Effector memory CD8-positive, alpha-beta T cell (primary cell): ENCODE measurements around the gene MSI2.

Experiments used
- ATAC-seq: fragments of 150-1000 bp; cut with Tn5 transposase; replicated peaks from 2 replicates; pipeline ENCODE4 v1.10.0; 2021; ENCODE audit warnings: mild to moderate bottlenecking, moderate library complexity
- DNase-seq, 3 experiments: peaks; one replicate each; pipeline ENCODE4 v3.0.0; 2021
- H3K27ac Mint-ChIP-seq, 2 donors: one replicate each; pipeline ENCODE4 v1.8.0; 2022; ENCODE audit warnings: mild to moderate bottlenecking in 2 of 2, mixed read lengths in 2 of 2, moderate library complexity in 2 of 2
- H3K27me3 Mint-ChIP-seq, 2 donors: one replicate each; pipeline ENCODE4 v1.8.0; 2022; ENCODE audit warnings: mixed read lengths in 2 of 2
- H3K36me3 Mint-ChIP-seq: one replicate; pipeline ENCODE4 v1.8.0; 2022; ENCODE audit warnings: mild to moderate bottlenecking, moderate library complexity, mixed read lengths; ENCODE audit not compliant: insufficient read depth
- H3K4me1 Mint-ChIP-seq, 2 donors: one replicate each; pipeline ENCODE4 v1.8.0; 2022; ENCODE audit warnings: low read depth in 2 of 2, mixed read lengths in 2 of 2
- H3K4me3 Mint-ChIP-seq, 2 donors: one replicate each; pipeline ENCODE4 v1.8.0; 2022; ENCODE audit warnings: mild to moderate bottlenecking in 2 of 2, mixed read lengths in 2 of 2, moderate library complexity in 2 of 2
- H3K9me3 Mint-ChIP-seq, 2 donors: one replicate each; pipeline ENCODE4 v1.8.0; 2022; ENCODE audit warnings: mixed read lengths in 2 of 2

The MSI2 gene

DNA sequence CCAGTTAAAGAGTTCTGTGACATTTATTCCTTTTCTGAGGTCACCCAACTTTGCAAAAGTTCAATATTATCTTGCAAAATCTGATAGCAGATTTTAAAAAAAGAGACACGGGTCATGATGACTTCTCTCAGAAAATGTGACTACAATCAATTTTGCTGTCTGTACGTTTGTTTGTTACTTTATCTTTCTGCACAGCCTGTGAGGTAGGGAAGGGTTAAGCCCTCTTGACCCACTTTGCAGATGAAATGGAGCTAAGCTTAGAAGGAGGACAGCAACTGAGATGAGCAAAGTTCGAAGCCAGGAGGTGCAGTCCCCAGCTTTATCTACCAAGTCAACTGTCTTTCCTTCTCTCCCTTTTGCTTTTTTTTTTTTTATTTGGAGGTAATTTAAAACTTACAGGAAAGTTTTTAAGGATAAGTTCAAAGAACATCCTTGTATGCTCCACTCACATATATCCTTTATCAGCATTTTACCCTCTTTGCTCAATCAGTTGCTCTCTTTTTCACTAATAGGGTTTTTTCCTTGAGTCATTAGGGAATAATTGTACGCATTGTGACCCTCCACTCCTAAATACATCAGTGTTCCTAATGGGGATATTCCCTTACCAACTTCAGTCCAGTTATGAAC is 86.8 kb downstream of the MSI2 start:
- Mint-ChIP-seq H3K27me3 (no peaks in the 10 kb centered on the region), H3K4me1 (peaks cover 28 to 36% of the 10 kb centered on the region in 2 donors)

DNA sequence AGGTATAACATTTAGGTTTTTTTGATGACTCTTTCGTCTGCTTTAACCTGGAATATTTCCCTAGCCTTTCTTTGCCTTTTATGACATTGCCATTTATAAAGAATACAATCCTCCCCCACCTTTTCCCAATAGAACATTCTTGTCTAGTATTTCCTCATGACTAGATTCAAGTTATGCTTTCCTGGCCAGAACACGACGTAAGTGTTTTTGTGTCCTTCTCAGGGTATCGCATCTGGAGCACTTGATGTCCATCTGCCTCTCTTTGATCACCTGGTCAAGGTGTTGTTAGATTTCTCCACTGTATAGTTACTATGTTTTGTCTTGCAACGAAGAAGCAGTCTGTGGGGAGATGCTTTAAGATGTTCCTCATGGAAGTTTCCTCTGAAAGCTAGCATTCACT is 87.4 kb downstream of the MSI2 start:
- no peak overlapping the region for H3K4me3 Mint-ChIP-seq
- peaks cover 6% of the 10 kb centered on the region for H3K36me3 Mint-ChIP-seq
- no peaks in the 10 kb centered on the region for H3K27me3 Mint-ChIP-seq
- H3K27ac Mint-ChIP-seq: no peak overlapping the region
- H3K4me1 Mint-ChIP-seq: peaks cover 25 to 35% of the 10 kb centered on the region in 2 donors
- H3K9me3 Mint-ChIP-seq: no peaks in the 10 kb centered on the region
- DNase-seq: no peak
- ATAC-seq: no peak

More for the DNA sequence above, 86.8 kb downstream of the MSI2 start:
- Mint-ChIP-seq H3K36me3 (peaks cover 6% of the 10 kb centered on the region), H3K27ac (no peak overlapping the region), H3K4me3 (no peak overlapping the region), H3K9me3 (no peaks in the 10 kb centered on the region)
- DNase-seq: no peak
- ATAC-seq: no peak

DNA sequence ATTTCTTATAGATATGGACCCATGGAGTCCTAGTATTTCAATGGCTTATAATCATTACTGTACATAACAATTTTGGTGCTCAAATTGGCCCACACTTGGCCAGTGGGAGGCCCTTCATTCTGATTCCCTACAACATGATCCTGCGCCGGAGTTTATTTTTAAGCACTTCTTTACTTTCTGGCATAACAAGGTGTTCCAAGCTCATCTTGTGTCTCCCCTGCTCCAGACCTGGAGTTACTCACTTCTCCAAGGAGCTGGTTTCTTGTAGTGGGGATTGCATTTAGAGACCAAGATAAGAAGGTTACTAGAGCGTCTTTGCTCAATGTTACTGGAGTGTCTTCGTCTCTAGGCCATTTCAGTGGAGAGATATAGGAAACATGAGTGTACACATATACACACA is 87.9 kb downstream of the MSI2 start:
- no peak for DNase-seq
- peak overlapping the region in 1 of 2 donors; percentile 9 for H3K27ac Mint-ChIP-seq
- no peak for ATAC-seq
- peaks cover 22 to 31% of the 10 kb centered on the region in 2 donors for H3K4me1 Mint-ChIP-seq
- peaks cover 6% of the 10 kb centered on the region for H3K36me3 Mint-ChIP-seq
- H3K9me3 Mint-ChIP-seq: no peaks in the 10 kb centered on the region
- H3K4me3 Mint-ChIP-seq: no peak overlapping the region
- H3K27me3 Mint-ChIP-seq: no peaks in the 10 kb centered on the region

DNA sequence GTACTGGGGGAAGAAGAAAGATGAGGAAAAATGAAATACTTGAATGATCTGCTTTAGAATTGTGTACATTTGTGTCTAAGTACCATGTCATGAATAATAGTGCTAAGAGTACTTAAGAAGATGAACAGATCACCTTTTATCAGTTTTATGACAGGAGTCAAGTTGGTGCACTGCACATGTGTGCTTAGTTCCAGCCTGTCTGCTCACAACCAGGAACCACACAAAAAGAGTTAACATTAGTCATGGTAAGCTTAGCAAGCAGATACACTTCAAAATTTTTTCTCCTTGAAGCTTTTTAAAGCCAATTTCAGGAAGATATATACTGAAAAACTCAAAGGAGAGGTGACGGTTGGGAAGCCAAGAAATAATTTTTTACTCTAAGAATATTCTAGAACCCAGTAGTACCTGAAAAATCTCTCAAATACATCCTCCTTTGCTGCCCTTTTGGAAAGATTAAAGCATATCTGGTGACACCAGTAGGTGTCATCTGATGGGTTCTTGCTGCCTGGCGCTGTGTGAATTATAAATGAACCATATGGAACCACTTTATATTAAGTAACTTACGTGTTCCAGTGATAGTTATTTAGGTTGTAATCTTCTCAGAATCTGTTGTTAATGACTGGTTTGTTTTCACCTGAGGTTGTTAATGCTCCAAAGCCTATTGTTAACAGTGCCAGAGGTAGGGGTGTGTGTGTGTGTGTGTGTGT is 93.4 kb downstream of the MSI2 start:
- H3K27me3 Mint-ChIP-seq: no peaks in the 10 kb centered on the region
- peaks cover 33 to 43% of the 10 kb centered on the region in 2 donors for H3K4me1 Mint-ChIP-seq
- peaks cover 3% of the 10 kb centered on the region for H3K36me3 Mint-ChIP-seq
- ATAC-seq (no peak), DNase-seq (no peak)
- no peak overlapping the region for H3K27ac Mint-ChIP-seq
- no peaks in the 10 kb centered on the region for H3K9me3 Mint-ChIP-seq
- H3K4me3 Mint-ChIP-seq: no peak overlapping the region

DNA sequence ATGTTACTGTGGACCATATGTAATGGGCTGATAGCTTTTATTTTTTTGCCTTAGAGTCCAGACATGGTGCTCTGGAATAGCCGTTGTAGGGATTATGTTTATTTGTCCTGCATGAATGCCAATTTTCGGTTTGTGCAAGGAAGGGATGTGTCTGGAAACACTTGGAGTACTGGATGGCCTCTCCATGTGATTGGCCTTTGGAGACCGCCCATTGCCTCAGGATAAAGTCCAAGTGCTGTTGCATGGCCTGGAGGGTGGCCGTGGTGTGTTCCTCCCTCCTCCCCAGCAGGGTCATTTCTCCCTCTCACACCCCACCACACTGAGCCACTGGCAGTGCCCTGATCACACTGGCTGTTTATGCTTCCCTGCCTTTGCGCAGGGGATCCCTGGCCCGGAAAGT is 93.9 kb downstream of the MSI2 start:
- Mint-ChIP-seq H3K27me3 (no peaks in the 10 kb centered on the region), H3K27ac (peak overlapping the region in 1 of 2 donors; percentile 57), H3K9me3 (no peaks in the 10 kb centered on the region), H3K4me1 (peaks cover 37 to 48% of the 10 kb centered on the region in 2 donors), H3K4me3 (no peak overlapping the region), H3K36me3 (peaks cover 3% of the 10 kb centered on the region)
- no peak for DNase-seq
- ATAC-seq: no peak

DNA sequence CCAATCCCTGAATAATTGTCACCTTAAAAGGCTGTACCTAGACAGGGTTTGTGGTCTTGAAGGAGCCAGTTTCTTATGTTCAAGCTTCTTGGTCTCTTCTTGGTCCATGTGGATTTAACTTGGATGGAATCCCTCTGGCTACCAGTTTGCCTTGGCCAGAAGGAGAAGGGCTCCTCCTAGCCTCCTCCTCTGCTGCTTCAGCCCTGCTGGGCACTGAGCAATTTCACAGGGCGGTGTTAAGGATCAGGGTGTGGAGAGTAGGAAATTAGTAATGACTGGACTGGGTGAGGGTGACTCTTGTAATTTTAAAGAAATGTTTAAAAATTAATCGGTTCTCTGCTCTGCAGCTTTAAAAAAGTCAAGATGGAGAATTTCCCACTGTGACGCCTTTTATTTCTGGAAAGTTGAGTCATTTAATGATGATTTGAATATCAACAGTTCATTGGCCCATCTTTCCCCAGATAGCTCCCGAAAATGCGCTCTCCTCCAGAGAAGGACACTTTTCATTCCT is 96.4 kb downstream of the MSI2 start:
- peaks cover 59% of the 10 kb centered on the region in 2 donors for H3K4me1 Mint-ChIP-seq
- H3K36me3 Mint-ChIP-seq: peaks cover 2% of the 10 kb centered on the region
- no peaks in the 10 kb centered on the region for H3K9me3 Mint-ChIP-seq
- DNase-seq (no peak), ATAC-seq (no peak)
- no peak overlapping the region for H3K4me3 Mint-ChIP-seq
- no peak overlapping the region for H3K27ac Mint-ChIP-seq
- H3K27me3 Mint-ChIP-seq: no peaks in the 10 kb centered on the region

DNA sequence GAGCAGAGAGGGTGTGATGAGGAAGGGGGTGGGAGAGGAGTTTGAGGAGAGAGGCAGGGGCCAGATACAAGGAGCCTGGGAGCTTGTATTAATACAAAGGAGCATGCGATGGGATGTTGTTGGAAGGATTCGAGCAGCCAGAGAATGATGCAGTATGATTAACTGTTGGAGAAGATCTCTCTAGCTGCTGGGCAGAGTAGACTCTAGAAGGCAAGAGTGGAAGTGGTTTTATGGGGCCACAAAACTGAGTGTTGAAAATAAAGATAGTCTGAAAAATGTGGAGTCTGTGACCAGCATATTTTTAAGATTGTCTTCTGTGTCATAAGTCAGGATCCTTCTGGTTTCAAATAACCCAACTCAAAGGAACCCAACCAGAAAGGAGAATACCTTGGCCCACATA is 98.3 kb downstream of the MSI2 start:
- peak overlapping the region in 1 of 2 donors; percentile 15 for H3K4me3 Mint-ChIP-seq
- DNase-seq (no peak), ATAC-seq (peak; percentile 51)
- H3K9me3 Mint-ChIP-seq: no peaks in the 10 kb centered on the region
- no peaks in the 10 kb centered on the region for H3K36me3 Mint-ChIP-seq
- H3K27me3 Mint-ChIP-seq: no peaks in the 10 kb centered on the region
- H3K4me1 Mint-ChIP-seq: peaks cover 64 to 69% of the 10 kb centered on the region in 2 donors
- peak overlapping the region; percentile 59 to 69 for H3K27ac Mint-ChIP-seq

DNA sequence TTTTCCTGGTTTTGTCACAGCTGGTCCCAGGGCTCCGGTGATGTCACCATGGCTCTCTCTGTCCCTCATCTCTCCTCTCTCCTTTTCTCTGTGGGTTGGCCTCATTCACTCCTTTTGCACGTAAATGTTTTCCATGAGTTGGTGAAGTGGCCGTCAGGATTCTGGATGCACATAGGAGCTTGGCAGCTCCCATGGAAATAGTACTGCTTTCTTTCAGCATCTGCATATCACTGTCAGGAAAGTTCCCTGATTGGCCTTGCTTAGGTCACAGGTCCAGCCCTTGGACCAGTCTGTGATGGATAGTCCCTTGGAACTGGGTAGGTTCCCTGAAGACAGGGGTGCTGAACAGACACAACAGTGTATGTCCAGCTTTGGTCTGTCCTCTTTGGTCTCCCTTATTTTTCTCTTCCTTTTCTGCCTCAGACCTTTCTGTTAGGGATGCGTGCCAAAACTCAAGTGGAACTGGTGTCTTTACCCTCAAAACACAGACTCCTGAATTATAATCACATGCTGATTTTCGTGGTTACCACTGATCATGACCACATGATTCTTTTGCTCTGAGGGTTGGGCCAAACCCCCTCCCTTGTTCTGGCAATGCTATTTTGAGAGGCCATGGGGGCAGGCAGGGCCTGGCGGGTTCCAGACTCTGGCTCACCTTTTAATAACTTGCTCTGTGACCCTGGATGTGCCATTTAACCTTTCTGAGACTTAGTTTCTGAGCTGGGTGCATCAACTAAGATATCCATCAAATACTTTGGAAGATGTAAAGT is 99.0 kb downstream of the MSI2 start:
- ATAC-seq (no peak), DNase-seq (no peak)
- Mint-ChIP-seq H3K36me3 (no peaks in the 10 kb centered on the region), H3K27me3 (no peaks in the 10 kb centered on the region), H3K9me3 (no peaks in the 10 kb centered on the region), H3K4me1 (peaks cover 64 to 67% of the 10 kb centered on the region in 2 donors), H3K27ac (peak overlapping the region in 1 of 2 donors; percentile 69), H3K4me3 (peak overlapping the region in 1 of 2 donors; percentile 19)

DNA sequence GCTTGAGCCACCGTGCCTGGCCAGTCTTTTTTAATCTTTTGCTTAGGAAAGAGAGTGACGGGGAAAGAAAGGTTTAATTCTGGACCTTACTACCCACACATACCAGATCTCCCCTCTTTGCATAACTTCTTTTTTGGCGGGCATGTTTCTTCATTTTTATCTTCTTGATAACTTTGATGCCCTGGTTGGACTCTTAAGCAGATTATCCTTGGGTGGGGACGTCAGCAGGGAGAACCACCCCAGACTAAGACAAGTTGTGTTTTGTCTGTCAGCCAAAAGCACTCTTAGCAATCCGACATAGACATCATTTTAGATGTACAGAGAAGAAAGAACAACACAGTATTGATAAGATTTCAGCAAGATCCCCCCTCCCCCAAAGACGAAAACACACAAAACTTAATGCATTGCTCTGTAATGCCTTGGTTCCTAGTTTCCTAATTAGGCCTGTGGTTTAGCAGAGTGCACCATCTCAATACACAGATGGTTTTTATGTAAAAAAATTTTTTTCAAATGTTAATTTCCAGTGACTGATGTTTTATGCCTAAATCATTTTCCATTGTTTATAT is 99.9 kb downstream of the MSI2 start:
- no peaks in the 10 kb centered on the region for H3K36me3 Mint-ChIP-seq
- peak overlapping the region; percentile 3 to 11 for H3K27ac Mint-ChIP-seq
- no peaks in the 10 kb centered on the region for H3K27me3 Mint-ChIP-seq
- H3K4me1 Mint-ChIP-seq: peaks cover 56 to 64% of the 10 kb centered on the region in 2 donors
- peak overlapping the region; percentile 17 to 49 for H3K4me3 Mint-ChIP-seq
- H3K9me3 Mint-ChIP-seq: no peaks in the 10 kb centered on the region
- no peak for ATAC-seq
- DNase-seq: no peak

DNA sequence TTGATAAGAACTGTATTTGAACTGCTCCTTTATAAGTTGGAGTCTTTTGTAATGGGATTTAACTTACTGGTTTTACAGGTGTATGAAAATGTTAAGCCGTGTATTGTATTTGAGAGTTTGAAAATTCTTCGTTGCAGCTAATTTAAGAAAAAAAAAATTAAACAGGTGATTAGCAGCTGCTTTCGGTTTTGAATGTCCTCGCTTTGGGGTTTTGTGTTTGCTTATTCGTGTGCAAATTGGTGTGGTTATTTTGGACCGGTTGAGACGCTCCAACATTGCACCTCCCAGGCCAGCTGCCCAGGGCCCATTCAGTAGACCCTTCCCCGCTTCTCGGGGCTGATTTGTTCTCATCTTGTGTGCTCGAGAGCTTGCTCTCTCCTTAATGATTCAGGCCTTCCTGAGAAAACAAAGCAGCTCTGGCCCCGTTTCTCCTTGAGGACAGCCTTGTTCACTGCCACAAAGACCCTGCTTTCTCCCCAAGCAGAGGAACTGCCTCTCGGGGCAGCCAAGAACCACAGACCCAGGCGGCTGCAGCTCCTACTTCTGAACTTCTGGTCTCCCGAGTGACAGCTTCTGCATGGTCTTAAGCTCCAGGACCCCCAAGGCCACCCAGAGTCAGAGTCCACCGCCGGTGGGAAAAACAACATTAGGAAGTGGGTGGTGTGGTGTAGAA is 100.5 kb downstream of the MSI2 start:
- Mint-ChIP-seq H3K27me3 (no peaks in the 10 kb centered on the region), H3K36me3 (no peaks in the 10 kb centered on the region), H3K27ac (peak overlapping the region; percentile 3 to 11), H3K4me3 (peak overlapping the region; percentile 17 to 49), H3K4me1 (peaks cover 53 to 65% of the 10 kb centered on the region in 2 donors), H3K9me3 (no peaks in the 10 kb centered on the region)
- DNase-seq (no peak), ATAC-seq (no peak)

DNA sequence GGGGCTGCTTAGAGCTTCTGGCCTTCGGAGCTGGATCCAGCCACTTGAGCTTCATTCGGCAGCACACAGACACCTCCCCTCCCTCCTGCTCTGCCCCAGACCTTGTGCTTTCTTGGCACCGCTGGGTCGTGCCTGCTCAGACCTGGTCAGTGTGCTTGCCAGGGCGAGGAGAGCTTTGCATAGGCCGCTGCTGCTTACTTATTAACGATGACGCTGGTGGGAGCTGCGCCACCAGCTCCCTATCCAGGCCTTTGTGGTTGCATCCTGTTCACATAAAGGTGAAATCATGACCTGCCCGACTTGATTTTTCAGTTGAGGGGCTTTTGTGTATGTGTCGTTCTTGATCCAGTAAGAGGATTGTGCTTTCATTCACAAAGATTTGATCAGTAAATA is 101.1 kb downstream of the MSI2 start:
- H3K27me3 Mint-ChIP-seq: no peaks in the 10 kb centered on the region
- peak overlapping the region in 1 of 2 donors; percentile 49 for H3K4me3 Mint-ChIP-seq
- peak overlapping the region; percentile 14 to 58 for H3K27ac Mint-ChIP-seq
- ATAC-seq: no peak
- H3K9me3 Mint-ChIP-seq: no peaks in the 10 kb centered on the region
- no peaks in the 10 kb centered on the region for H3K36me3 Mint-ChIP-seq
- no peak for DNase-seq
- peaks cover 50 to 64% of the 10 kb centered on the region in 2 donors for H3K4me1 Mint-ChIP-seq

DNA sequence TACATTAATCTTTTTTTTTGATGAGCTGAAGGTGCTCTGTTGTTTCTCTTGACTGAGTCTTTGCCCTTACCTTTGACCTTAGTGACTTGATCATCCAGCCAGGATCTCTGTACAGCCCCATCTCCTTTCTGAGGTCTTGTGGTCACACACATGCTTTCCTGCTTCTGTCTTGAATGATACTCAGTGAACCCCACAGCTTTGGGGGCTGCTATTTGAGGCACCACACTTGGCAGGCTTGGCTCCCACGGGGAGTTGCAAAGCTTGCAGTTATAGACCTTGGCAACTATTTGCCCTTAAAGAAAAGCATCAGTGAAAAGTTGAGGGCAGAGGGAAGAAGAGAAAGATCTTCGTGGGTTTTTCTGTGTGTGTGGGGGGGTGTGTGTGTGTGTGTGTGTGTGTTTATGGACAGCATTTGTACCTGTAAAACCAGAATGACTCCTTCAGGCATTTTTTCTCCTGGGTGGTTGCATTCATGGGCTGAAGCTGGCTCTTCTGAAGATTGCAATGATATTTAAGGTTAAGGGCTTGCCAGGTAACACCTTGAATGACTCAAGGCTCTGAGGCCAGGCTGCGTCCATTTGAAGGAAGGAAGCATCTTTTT is 101.6 kb downstream of the MSI2 start:
- DNase-seq (no peak), ATAC-seq (no peak)
- Mint-ChIP-seq H3K4me3 (peak overlapping the region in 1 of 2 donors; percentile 49), H3K9me3 (no peaks in the 10 kb centered on the region), H3K36me3 (no peaks in the 10 kb centered on the region), H3K4me1 (peaks cover 49 to 62% of the 10 kb centered on the region in 2 donors), H3K27me3 (no peaks in the 10 kb centered on the region), H3K27ac (peak overlapping the region; percentile 14 to 58)
